Duodenal mucosa (tissue), 2 donors: Measurements from ENCODE around the gene SLC25A11.
"Not testable (repeated sequence)": the region's sequence is repeated elsewhere in the genome, so short reads cannot be mapped to it uniquely, and the experiment has no call there.

Source experiments
- H3K27ac ChIP-seq: one replicate; pipeline ENCODE4 v1.7.0; 2013; ENCODE audit warnings: low read depth, low read length
- H3K27me3 ChIP-seq, 2 donors: one replicate each; pipeline ENCODE4 v1.7.0; 2013; ENCODE audit warnings: low read length in 2 of 2, control low read depth in 1 of 2; ENCODE audit not compliant: insufficient read depth in 2 of 2, control insufficient read depth in 1 of 2
- H3K36me3 ChIP-seq, 2 donors: one replicate each; pipeline ENCODE4 v1.7.0; 2013; ENCODE audit warnings: low read length in 2 of 2, control low read depth in 1 of 2; ENCODE audit not compliant: insufficient read depth in 2 of 2, control insufficient read depth in 1 of 2
- H3K4me1 ChIP-seq, 2 donors: one replicate each; pipeline ENCODE4 v1.7.0; 2013; ENCODE audit warnings: low read length in 2 of 2, control low read depth in 1 of 2; ENCODE audit not compliant: insufficient read depth in 2 of 2, control insufficient read depth in 1 of 2
- H3K4me3 ChIP-seq, 2 donors: one replicate each; pipeline ENCODE4 v1.7.0; 2013; ENCODE audit warnings: low read length in 2 of 2, low read depth in 1 of 2
- H3K9ac ChIP-seq, 2 donors: one replicate each; pipeline ENCODE4 v1.7.0; 2013; ENCODE audit warnings: low read length in 2 of 2, low read depth in 1 of 2
- H3K9me3 ChIP-seq, 2 donors: one replicate each; pipeline ENCODE4 v1.7.0; 2013; ENCODE audit warnings: low read length in 2 of 2, control low read depth in 1 of 2; ENCODE audit not compliant: control insufficient read depth in 1 of 2

The SLC25A11 gene

DNA sequence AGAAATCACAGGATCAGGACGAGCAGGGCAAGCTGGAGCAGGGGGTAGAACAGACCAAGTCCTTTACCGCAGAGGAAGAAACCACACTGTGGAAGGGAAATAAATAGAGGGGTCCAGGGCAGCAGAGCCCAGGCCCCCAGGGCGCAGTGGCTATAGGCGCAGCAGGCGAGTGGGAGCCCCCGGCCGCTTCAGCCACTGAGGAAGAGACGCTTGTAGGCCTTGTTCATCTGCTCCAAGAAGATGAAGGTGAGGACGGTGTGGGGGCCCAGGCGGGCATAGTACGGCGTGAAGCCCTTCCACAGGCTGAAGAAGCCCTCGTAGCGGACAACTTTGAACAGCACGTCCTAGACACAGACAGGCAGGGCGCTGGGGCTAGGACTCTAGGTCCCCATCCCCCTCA lies 2.3 kb downstream of the SLC25A11 start:
- Histone ChIP-seq H3K4me3 (no peak overlapping the region), H3K9ac (no peak overlapping the region), H3K4me1 (peaks cover 36 to 43% of the 10 kb centered on the region in 2 donors), H3K27me3 (no peaks in the 10 kb centered on the region), H3K27ac (no peak overlapping the region), H3K36me3 (peaks cover 17 to 29% of the 10 kb centered on the region in 2 donors), H3K9me3 (no peaks in the 10 kb centered on the region)

DNA sequence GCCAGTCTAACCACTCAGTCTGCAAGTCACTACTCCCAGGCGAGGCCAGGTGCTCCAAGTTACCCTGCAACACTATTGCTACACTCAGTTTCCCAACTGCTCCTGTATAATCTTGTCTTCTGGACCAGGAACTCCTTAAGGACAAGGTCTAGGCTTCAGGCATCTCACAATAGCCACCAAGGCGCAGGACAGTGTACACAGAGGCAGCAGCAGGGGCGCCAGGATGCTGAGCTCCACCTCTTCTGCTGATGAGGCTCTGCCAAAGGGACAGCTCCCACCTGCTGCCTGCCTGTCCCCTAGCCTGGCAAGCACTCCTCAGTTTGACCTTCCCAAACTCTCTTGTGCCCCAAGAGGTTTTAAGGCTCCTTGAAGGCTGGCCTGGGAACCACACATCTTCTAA lies 3.4 kb downstream of the SLC25A11 start:
- Histone ChIP-seq H3K4me3 (no peak overlapping the region), H3K27ac (no peak overlapping the region), H3K9me3 (no peaks in the 10 kb centered on the region), H3K27me3 (no peaks in the 10 kb centered on the region), H3K4me1 (peaks cover 25 to 33% of the 10 kb centered on the region in 2 donors), H3K9ac (no peak overlapping the region), H3K36me3 (peaks cover 12 to 25% of the 10 kb centered on the region in 2 donors)

DNA sequence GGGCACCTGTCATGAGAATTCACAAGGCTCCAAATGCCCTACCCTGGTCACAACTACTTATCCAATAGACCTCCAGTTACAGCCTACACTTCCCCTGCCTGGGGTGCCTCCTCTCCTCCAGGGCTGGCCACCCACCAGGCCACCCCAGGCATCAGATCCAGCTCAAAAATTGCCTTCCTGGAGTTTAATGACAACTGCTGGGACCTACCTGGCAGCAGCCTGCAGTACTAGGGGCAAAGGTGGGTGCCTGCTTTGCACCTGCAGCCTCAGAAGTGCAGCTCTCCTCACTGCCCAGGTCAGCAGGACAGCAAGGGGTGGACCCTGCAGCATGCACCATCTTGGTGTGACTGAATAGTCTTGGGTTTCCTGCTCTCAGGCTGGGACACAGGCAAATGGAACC lies 4.2 kb downstream of the SLC25A11 start:
- Histone ChIP-seq H3K27ac (no peak overlapping the region), H3K27me3 (no peaks in the 10 kb centered on the region), H3K9me3 (no peaks in the 10 kb centered on the region), H3K4me1 (peaks cover 19 to 25% of the 10 kb centered on the region in 2 donors), H3K36me3 (peaks cover 12 to 25% of the 10 kb centered on the region in 2 donors), H3K4me3 (no peak overlapping the region), H3K9ac (no peak overlapping the region)

DNA sequence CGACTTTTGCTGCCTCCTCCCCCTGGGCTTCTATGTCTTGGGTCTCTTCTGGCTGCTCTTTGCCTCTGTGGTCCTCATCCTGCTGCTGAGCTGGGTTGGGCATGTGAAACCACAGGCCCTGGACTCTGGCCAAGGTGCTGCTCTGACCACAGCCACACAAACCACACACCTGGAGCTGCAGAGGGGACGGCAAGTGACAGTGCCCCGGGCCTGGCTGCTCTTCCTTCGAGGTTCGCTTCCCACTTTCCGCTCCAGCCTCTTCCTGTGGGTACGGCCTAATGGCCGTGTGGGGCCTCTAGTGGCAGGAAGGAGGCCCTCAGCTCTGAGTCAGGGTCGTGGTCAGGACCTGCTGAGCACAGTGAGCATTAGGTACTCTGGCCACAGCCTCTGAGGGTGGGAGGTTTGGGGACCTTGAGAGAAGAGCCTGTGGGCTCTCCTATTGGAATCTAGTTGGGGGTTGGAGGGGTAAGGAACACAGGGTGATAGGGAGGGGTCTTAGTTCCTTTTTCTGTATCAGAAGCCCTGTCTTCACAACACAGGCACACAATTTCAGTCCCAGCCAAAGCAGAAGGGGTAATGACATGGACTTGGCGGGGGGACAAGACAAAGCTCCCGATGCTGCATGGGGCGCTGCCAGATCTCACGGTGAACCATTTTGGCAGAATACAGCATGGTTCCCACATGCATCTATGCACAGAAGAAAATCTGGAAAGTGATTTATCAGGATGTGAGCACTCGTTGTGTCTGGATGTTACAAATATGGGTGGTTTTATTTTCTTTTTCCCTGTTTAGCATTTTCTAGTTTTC lies 5.5 kb downstream of the SLC25A11 start:
- H3K4me1 ChIP-seq = peaks cover 19 to 23% of the 10 kb centered on the region in 2 donors
- no peak overlapping the region for H3K4me3 ChIP-seq
- no peak overlapping the region for H3K9ac ChIP-seq
- no peak overlapping the region for H3K27ac ChIP-seq
- peaks cover 12 to 25% of the 10 kb centered on the region in 2 donors for H3K36me3 ChIP-seq
- H3K9me3 ChIP-seq = no peaks in the 10 kb centered on the region
- no peaks in the 10 kb centered on the region for H3K27me3 ChIP-seq

DNA sequence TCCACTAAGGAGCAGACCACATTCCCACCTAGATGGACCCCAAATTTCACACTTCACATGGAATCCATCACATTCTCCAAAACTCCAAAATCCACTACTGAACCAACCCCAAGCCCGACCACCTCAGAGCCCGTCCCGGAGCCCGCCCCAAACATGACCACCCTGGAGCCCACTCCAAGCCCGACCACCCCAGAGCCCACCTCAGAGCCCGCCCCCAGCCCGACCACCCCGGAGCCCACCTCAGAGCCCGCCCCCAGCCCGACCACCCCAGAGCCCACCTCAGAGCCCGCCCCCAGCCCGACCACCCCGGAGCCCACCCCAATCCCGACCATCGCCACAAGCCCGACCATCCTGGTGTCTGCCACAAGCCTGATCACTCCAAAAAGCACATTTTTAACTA lies 6.2 kb downstream of the SLC25A11 start:
- Histone ChIP-seq H3K4me1 (peaks cover 14 to 16% of the 10 kb centered on the region in 2 donors), H3K4me3 (no peak overlapping the region), H3K9ac (no peak overlapping the region), H3K27me3 (no peaks in the 10 kb centered on the region), H3K27ac (no peak overlapping the region), H3K36me3 (peaks cover 12 to 25% of the 10 kb centered on the region in 2 donors), H3K9me3 (no peaks in the 10 kb centered on the region)

DNA sequence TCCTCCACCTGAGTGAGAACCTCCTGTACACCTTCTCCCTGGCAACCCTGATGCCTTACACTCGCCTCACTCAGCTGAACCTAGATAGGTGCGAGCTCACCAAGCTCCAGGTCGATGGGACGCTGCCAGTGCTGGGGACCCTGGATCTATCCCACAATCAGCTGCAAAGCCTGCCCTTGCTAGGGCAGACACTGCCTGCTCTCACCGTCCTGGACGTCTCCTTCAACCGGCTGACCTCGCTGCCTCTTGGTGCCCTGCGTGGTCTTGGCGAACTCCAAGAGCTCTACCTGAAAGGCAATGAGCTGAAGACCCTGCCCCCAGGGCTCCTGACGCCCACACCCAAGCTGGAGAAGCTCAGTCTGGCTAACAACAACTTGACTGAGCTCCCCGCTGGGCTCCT lies 7.1 kb downstream of the SLC25A11 start:
- H3K36me3 ChIP-seq = peaks cover 8 to 17% of the 10 kb centered on the region in 2 donors
- H3K9me3 ChIP-seq = no peaks in the 10 kb centered on the region
- H3K9ac ChIP-seq = no peak overlapping the region
- peaks cover 9% of the 10 kb centered on the region in 2 donors for H3K4me1 ChIP-seq
- H3K4me3 ChIP-seq = no peak overlapping the region
- no peaks in the 10 kb centered on the region for H3K27me3 ChIP-seq
- no peak overlapping the region for H3K27ac ChIP-seq

DNA sequence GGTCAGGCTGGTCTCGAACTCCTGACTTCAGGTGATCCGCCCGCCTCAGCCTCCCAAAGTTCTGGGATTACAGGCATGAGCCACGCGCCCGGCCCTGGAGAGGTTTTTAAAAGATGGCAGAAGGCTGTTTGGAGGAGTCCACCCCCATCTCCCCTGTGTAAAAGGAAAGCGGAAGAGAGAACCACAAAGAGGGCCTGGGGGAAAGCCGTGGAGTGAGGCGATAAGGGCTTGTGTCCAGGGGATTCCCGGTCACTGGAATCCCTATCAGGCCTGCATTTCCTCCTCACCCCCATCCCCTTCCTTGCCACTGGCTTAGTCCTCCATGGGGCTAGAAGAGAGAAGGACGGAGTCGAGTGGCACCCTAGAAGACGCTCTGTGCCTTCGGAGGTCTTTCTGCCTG lies 7.9 kb downstream of the SLC25A11 start, which contains the start of gene GP1BA:
Gene GP1BA (plus strand): TSS at position 315 of the 400 bp plus-strand sequence. CDS start 328 bp downstream, outside the sequence.
- Histone ChIP-seq H3K9me3 (no peaks in the 10 kb centered on the region), H3K9ac (no peak within 1 kb of the TSS), H3K27ac (no peak within 1 kb of the TSS), H3K4me3 (no peak within 1 kb of the TSS), H3K4me1 (peaks cover 9% of the 10 kb centered on the region in 2 donors), H3K36me3 (peaks cover under 1 to 9% of the 10 kb centered on the region in 2 donors), H3K27me3 (no peaks in the 10 kb centered on the region)

DNA sequence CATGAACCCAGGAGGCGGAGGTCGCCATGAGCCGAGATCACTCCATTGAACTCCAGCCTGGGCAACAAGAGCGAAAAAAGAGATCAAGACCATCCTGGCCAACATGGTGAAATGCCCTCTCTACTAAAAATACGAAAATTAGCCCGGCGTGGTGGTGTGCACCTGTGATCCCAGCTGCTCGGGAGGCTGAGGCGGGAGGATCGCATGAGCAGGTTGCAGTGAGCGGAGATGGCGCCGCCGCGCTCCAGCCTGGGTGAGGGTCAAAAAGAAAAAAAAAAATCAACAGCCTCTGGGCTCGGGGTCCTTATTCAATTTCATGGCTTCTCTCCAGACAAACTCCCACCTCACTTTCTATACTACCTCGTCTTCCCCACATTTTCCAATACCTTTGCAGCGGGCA lies 11.0 kb downstream of the SLC25A11 start:
- H3K4me3 ChIP-seq = no peak overlapping the region
- H3K4me1 ChIP-seq = peaks cover under 1% of the 10 kb centered on the region in 2 donors
- H3K27ac ChIP-seq = no peak overlapping the region
- H3K9ac ChIP-seq = no peak overlapping the region
- H3K27me3 ChIP-seq = no peaks in the 10 kb centered on the region
- H3K9me3 ChIP-seq = no peaks in the 10 kb centered on the region
- H3K36me3 ChIP-seq = no peaks in the 10 kb centered on the region

DNA sequence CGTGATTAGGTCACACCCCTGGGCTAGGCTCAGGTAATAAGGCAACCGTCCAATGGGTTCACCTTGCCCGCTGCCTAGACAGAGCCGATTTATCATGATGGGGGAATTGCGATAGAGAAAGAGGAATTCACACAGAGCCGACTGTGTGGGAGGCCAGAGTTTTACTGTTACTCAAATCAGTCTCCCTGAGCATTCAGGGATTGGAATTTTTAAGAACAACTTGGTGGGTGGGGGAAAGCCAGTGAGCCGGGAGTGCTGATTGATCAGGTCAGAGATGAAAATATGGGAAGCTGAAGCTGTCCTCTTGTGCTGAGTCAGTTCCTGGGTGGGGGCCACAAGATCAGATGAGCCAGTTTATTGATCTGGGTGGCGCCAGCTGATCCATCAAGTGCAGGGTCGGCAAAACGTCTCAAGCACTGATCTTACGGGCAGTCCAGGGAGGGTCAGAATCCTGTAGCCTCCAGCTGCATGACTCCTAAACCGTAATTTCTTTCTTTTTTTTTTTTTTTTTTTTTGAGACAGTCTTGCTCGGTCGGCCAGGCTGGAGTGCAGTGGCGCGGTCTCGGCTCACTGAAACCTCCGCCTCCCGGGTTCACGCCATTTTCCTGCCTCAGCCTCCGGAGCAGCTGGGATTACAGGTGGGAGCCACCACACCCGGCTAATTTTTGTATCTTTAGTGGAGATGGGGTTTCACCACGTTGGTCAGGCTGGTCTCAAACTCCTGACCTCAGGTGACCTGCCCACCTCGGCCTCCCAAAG lies 13.1 kb downstream of the SLC25A11 start:
- not testable (repeated sequence) for H3K4me1 ChIP-seq, H3K9me3 ChIP-seq, H3K4me3 ChIP-seq, H3K9ac ChIP-seq, H3K27me3 ChIP-seq, H3K36me3 ChIP-seq, H3K27ac ChIP-seq

DNA sequence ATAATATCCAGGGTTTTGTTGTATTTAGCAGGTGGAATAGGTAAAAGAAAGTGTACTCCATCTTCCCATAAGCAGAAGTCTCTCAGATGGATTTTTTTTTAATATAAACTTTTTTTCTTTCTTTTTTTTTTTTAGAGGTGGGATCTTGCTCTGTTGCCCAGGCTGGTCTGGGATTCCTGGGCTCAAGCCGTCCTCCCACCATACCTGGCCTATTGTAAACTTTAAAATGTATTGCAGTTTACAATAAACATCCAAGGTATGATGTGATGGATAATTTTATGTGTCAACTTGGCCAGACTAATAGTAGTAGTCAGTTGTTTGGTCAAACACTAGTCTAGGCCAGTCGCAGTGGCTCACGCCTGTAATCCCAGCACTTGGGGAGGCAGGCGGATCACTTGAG lies 18.5 kb downstream of the SLC25A11 start:
- Histone ChIP-seq H3K4me3 (no peak overlapping the region), H3K36me3 (no peaks in the 10 kb centered on the region), H3K27me3 (no peaks in the 10 kb centered on the region), H3K9ac (no peak overlapping the region), H3K27ac (no peak overlapping the region), H3K9me3 (no peaks in the 10 kb centered on the region), H3K4me1 (no peaks in the 10 kb centered on the region)
